Left lobe of liver (tissue), 2 donors: Measurements from ENCODE around the gene ATP8B4. TPM values are rescaled to one million over a fixed set of nuclear protein-coding genes. Genes with fewer than 3 reads are reported as not detected.

Experiments
- ATAC-seq: fragments of 200-7000 bp; cut with Tn5 transposase; one replicate; pipeline ENCODE4 v1.9.1; 2020; ENCODE audit warnings: mild to moderate bottlenecking, moderate library complexity
- DNase-seq: peaks from one replicate; pipeline ENCODE4 v3.0.0-alpha.2; 2020; ENCODE audit warnings: low spot score
- total RNA-seq: library from RNA; stranded (reverse); gene quantifications from one replicate; pipeline ENCODE4 v1.2.1, GENCODE V29; 2021
- donor health status: DM: no; HTN: no; CAD: no; lungs with moderate emphysema.
- donor health status: DM: no; HTN: yes; CAD: no.

ATP8B4 gene
- total RNA-seq, 1 donor from 2014 or later: 6.8 TPM

DNA sequence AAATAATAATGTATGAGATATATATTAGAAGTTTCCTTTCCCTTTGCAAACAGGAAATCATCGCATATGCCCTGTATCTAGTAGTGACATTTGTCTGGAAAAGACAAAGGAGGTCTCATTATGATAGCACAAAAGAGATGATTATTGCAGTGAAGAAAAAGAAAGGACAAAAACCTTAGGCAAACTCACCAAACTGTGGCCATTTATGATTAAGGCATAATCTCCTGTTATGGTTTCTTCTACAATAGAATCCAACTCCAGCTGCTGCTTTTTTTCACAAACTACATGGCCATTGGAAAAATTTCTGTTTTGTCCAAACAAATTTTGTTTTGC is 218.2 kb downstream of the ATP8B4 start:
- ATAC-seq (no peak), DNase-seq (no peak)

DNA sequence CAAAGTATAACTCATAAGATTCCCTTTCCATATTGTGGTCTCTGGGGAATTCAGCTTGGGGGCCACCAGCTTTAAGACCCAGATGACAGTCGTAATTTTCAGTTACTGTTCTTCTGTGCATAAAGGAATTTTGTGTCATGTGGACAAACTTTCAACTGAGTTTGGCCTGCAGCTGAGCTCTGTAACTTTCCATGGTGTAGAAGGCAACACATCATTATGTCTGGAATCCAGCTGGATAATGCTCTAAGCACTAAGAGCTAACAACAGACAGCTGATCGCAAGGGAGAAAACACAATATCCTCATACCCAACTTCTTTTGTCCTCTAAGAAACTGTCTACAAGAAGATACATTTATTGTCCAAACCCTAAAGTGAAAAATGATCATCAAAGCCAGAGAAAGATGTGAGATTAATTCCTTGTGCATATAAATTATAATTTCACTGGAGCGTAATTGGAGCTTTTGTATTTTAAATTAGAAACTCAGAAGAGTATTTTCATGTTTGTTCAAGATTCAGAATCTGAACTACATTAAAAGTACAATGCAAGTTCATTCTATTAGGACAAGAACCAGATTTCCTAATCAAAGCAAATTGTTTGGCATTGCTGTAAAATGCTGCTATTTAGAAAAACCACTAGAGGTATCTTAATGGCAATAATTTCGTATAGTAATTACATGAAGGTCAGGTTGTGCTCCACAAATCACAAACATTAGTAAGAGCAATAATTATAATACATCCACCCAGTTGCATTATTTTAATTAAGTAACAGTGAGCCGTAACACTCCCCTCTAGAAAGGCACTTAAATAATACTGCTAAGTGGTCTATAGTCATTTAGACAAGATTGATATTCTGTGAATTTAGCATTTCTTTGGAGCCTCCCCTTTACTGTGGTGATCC is 218.8 kb downstream of the ATP8B4 start:
- ATAC-seq (no peak), DNase-seq (no peak)

DNA sequence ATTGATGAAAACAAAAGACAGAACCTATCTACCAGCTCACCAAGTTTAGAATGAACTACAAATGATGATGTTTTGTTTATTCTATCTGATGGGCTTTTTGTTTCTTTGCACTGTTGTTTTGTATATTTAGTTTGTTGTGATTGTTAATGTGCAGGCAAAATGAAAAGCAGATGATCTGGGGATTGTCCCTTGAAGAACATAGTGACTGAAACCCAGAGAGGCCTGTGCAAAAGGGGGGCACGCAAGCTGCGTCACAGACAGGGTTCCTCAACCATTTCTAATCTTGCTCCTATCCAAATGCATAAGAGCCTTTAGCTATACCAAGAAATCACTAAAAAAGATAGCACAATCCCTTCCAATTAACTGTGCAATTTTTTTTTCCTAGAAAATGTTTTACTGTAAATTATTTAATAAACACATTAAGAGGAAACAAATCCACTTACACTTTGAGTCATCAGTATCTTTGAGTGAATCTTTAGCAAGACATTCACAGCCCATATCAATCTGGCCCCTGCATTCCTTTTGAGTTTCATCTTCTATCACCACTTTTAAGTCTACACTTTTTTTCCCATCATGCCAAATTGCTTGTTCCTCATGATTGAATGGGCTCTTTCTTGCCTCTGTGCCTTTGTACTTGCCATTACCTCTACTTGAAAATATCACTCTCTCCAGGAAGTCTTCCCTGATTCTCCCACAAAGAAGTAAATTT is 220.3 kb downstream of the ATP8B4 start:
- DNase-seq: no peak

DNA sequence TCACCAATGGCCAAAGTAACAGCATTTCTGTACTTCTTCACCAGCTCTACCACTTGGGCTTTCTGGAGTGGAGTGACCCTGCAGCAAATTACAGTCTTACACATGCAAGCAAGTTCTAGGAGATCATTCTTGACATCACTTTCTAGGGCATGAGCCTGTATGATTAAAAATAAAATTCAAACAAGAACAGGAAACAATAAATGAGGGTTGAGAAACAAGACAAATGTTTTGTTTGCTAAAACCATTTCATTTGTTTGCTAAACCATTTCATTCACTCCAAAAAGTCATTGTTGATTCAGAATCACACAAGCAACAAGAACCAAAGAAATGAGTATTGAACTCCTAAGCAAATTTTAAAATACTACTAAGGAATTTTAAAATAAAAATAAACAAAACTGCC is 220.9 kb downstream of the ATP8B4 start:
- DNase-seq (no peak), ATAC-seq (no peak)

More for the DNA sequence above, 220.3 kb downstream of the ATP8B4 start:
- no peak for ATAC-seq

DNA sequence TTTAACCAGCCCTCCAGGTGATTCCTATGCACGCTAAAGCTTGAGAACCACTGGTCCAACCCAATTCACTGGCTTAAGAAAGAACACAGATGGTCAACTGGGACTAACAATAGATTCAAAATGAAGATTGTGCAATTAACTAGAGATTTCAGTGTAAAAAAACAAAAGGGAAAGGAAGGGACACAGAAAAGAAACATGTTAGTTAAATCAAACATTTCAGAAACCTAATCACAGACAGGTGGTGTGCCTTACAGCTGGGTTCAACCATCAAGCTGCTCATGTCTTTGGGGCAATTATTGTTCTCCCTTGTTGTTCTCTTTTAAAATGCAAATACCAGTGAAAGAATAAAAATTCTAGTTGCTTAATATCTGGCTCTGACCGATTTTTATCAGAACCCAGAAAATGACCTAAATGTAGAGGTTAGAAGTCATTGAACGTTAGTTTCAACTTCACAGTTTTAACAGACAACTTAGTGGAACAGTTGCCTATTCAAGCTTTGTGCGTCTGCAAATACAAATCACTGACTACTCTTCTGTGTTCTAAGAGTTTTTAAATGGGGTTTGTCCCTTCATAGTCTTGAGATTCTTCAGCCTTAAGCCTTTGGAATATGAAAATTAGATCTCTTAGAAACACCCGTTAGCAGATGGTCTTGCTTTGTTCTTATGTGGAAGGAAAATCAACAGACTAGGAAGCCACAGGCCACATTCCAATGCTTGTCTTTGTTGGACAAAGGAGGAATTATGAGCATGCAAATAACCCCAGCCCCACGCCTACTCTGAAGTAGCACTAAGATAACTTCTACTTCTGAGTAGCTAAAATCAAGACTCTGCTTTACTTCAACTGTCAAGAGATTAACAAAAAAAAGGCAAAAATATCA is 223.4 kb downstream of the ATP8B4 start:
- no peak for DNase-seq

DNA sequence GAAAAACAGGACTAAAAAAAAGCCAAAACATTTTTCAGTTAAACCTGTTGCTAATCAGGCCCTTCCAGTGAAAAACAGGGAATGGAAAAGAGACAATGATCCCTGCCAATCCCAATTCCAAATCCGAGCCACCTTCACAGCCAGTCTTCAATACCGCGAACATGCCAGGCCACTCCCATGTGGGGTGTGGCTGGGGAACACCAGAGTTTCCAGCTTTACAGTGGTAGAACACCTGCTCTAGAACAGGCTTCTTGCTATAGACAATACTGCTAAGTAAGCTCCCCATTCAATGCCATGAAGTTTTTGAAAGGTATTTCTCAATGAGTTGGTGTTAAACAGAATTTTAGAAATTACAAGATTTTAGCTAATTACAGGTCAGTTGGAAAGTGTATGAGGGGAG is 228.3 kb downstream of the ATP8B4 start:
- DNase-seq (no peak), ATAC-seq (no peak)

More for the DNA sequence above, 223.4 kb downstream of the ATP8B4 start:
- peak; percentile 61 for ATAC-seq

DNA sequence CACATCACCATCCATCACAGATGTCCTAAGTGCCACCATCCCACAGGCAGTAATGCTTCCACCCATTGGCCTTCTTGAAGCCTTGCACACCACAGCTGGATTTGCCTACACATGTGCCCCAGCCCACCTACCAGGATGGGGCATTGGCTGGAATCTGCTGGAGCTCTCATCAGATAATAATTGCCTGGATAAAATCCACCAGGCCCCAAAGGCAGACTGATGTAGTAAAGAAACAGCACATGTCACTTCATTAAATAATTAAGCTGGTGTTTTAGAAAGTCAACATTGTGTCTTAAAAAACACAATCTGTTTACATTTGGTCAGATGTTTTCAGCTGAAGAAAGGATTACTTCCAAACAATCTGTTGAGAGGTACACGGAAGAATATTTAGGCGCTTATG is 229.5 kb downstream of the ATP8B4 start:
- ATAC-seq (no peak), DNase-seq (no peak)

DNA sequence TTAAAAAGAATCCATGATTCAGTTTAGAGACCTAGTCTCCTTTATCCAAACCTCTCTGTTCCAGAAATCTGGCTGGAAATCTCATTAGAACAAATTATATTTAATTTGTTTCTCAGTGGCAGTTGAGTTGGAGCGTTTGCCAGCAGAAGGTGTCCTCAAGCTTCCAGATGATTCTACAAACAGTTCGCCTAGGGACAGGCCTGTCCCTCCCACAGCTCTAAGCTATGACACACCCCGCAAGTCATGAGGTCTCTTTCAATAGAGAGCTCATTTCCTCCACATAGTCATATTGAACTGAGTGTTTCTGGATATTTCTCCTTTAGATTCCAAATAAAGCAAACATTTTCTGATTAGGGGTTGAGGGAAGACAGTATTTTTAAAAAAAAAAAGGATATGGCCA is 230.3 kb downstream of the ATP8B4 start:
- no peak for ATAC-seq
- DNase-seq: no peak

DNA sequence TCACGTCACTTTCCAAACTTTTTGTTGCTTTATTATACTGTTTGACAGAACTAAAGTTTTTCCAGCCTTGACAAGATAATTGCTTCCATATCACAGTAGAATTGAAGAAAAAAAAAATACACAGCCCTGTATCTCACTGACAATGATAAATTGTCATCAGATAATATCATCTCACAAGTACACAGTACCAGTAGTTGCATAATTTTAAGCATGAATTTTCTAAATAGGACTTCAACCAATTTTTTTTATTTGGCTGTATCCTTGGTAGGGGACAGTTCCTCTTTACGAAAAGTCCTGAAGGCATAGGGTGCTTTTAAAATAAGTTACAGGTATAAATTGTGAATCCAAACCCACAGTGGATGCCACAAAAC is 230.7 kb downstream of the ATP8B4 start:
- DNase-seq: no peak
- ATAC-seq: no peak

DNA sequence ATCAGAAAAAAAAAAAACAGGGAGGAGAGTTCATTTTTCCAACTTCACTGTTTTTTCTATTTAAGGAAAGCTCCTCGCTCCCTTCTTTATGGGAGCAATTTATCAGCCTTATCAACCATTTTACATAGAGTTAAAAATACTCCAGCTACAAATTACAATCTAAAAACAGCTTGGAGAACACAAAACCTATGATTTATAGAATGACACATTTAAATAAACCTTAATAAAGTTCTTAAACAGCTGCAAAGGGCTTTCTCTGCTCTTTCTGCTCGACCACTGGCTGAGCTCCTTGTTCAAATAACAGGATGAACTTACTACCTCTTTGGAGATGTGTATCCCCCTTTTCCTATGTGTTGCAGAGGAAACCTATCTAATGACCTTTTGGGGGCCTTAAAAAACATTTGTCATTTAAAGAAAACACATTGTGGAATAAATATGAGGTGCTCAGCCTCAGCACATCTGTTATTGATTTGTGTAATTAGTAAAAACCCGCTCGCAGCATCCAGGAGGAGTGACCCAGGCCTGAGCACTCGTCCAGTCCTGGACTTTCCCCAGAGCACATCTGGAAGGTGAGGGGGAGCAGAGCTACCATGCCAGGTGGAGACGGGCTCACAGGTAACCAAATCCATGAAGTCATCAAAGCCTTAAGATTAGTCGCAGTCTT is 231.2 kb downstream of the ATP8B4 start:
- no peak for ATAC-seq

DNA sequence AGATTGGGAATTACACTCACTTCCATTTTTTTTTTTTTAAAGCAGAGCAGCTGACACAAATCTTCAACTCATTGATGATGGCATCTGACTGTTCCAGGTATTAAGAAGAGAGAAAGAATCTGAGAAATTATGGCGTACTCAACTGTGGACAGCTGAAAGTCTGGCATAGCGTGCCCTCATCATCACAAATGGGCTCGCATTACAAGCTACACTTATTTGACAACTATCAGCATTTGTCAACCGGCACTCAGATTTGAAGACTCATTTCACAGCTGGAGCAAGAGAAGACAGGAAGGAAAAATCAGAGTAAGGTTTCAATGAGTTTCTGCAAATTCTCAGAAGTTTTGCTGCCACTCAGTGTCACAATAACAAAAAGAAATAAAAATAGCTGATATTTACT is 235.9 kb downstream of the ATP8B4 start:
- ATAC-seq: no peak
- no peak for DNase-seq

More for the DNA sequence above, 231.2 kb downstream of the ATP8B4 start:
- DNase-seq: no peak

DNA sequence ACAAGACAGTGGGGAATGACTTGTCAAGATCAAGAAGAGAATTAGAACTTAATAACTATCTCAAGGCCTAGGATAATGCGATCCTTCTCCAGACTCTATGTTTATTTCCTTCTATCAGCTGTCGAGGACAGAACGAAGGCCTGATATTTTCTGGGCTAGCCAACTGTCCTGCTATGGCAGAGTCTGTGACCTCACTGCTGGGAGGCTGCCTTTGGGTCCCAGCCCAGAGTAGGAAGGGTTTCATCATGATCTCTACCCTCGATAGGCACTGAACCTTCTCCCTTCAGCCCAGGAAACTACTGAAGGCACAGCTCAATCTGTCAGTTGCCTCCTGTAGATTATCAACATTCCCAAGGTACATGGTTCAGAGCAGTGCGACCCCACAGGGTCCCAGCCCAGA is 237.2 kb downstream of the ATP8B4 start:
- DNase-seq: peak; percentile 54
- peak; percentile 94 for ATAC-seq

DNA sequence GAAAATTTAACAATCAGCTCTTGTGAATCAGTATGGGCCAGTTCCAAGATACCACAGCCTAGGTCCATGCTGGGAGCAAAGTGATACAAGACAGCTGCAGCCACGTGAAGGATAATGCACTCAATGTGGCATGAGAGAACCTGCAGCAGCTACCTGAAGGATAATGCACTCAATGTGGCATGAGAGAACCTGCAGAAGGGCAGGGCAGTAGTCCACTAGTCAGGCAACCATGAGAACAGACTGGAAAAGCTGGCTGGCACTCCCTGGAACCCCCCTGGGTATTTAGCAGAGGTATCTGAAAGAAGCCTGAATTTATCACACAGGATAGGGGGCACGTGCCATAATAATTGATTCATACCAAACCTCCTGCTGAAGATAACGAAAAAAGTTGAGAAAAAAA is 237.6 kb downstream of the ATP8B4 start:
- ATAC-seq: no peak
- DNase-seq: no peak

DNA sequence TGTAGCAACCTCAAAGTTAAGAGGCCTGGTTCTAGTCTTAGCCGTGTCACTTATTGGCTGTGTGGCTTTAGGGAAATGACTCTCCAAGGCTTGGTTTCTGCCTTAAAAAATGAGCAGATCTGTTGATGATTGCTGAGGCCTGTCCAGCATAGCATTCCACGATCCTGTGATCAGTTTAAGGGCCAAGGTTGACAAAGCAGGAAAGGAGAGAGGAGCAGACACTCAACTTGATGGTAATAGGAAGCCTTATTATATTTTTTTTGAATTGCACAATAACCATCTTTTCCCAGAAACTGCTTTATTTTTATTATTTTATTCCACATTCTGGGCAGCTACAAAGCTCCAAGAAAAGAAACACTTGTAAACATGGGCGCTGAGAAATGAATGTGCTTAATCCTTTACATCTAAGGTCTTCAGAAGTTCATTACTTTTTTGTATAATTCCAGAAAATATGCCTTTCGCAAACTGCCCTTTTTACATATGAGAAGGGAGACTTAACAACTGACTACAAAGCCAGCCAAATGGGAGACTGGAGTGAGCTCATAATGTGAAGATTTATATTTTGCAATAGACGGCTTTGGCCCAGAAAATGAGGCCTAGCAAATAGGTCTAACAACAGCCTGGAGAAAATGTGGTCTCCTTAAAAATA is 241.0 kb downstream of the ATP8B4 start:
- DNase-seq: no peak
- ATAC-seq: no peak

DNA sequence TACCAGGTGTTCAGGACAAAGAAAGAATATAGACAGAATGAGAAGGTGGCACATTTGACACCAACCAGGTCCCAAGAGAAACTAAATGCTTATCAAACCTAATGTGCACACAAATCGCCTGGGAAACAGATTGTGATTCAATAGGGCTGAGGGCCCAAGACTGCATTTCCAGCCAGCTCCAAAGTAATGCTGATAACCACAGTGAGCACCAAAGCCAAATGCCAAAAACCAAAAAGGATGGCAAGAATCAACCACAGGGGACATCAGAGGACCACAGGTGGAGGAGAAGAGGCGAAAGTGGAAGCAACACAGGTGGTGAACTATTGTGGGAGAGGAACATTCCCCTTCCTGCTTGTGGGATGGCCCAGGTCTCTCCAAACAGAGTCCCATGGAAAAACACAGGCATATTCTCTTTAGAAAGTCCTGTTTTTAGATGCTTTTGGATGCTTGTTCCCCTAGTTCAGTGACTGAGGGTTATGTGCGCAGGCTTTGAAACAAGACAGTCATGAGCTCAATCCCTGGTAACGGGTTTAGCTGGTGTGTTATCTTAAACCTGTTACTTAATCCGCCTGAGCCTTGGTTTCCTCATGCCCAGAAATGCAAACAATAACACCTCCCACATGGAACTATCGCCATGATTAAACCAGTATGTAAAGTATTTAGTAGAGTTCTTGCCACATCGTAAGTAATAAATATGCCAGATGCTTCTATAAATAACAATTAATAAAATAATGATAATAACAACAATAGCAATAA is 241.7 kb downstream of the ATP8B4 start:
- DNase-seq (no peak), ATAC-seq (no peak)

DNA sequence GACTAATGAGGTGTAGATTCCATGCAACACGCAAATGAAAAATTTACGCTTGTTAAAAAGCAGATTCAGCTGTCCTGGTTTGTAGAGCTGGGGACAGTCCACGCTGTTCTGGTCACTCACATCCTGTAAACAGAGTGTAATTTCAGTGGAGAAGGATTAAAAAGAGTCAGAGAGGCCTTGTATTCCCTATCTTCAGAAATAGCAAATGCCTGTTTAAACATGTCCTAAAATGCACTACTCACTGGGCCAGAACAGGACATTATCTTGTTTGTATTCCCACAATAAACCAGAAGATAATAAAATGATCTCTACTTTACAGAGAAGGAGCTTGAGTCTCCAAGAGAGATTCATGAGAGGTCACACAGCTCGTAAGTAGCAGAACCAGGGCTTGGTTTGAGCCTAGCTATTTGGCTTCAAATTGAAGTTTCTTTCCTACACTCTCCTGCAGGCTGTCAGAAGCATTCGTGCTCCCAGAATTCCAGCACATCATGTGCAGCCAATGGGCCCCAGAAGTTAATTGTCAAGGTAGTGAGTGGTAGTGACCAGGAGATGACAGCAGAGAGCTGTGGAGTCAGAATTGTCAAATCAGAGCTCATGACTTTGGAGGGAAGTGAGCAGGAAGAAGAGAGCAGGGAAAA is 242.5 kb downstream of the ATP8B4 start:
- DNase-seq (no peak), ATAC-seq (peak; percentile 94)

DNA sequence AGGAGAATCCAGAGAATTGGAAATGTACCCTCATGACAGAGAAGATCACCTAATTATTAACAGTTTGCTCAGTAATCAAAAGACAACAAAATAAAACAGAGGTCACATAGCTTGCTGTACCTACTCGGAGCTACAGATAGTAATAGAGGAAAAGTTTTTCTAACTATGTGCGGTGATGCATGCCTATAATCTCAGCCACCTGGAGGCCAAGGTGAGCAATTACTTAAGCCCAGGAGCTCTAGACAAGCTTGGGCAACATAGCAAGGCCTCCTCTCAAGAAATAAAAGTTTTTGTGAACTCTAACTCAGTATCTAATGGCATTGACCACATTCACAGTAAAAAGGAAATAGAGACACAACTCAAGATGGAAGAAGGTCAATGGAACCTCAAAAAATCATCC is 243.6 kb downstream of the ATP8B4 start:
- no peak for DNase-seq
- ATAC-seq: peak; percentile 35

DNA sequence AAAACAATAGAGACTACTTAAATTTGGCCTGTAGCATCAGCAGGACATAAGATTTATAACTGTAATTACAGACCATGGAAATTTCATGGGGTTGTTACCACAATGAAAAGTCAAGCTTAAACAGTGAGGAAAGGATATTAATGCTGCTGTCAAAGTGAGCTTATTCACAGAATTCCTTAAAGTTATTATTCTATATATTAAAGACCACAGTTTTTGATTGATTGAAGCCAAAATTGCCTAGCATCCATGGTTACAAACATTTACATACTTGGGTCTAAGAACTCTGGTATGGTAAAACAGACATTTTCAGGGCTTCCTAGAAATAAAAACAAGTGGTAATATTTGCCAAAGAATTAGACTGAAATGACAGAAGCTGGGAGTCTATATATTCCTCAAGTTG is 248.6 kb downstream of the ATP8B4 start:
- no peak for DNase-seq

DNA sequence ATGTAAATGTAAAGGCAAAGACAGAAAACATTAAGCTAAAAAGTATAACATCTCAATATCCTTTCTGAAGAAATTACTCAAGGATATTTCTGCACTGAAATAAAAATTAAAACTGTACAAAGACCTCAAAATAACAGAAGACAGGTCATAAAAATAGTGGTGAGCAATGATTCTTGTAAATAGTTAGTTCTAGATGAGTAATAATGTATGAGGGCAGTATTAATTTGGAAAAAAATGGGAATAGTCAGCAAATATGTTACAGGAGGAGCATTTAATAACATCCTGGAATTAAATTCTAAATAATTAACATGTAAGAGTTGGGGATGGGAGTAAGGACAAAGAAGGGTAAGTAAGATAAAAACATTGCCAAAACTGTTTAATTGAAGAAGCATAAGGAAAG is 250.7 kb downstream of the ATP8B4 start:
- DNase-seq (no peak), ATAC-seq (no peak)

More for the DNA sequence above, 248.6 kb downstream of the ATP8B4 start:
- ATAC-seq: no peak
